K562 (cell line): ENCODE measurements around the gene RPP38. TPM values are rescaled to one million over a fixed set of nuclear protein-coding genes. Genes with fewer than 3 reads are reported as not detected.

ENCODE experiments used
- BACH1 ChIP-seq: fragments of 200-800 bp; sonication (Bioruptor generic); IDR thresholded peaks from 2 replicates; pipeline ENCODE4 v1.6.1; 2016; ENCODE audit warnings: missing genetic modification characterization, missing compliant biosample characterization
- ILK ChIP-seq: fragments of 450-650 bp; IDR thresholded peaks from 2 replicates; pipeline ENCODE4 v1.6.1; 2016; ENCODE audit warnings: missing genetic modification characterization, low read depth, mild to moderate bottlenecking, missing compliant biosample characterization, moderate library complexity, borderline replicate concordance
- KLF6 ChIP-seq: fragments of 250-450 bp; sonication (Bioruptor Pico); IDR thresholded peaks from 2 replicates; pipeline ENCODE4 v1.4.0; 2020; ENCODE audit warnings: mild to moderate bottlenecking, moderate library complexity, borderline replicate concordance
- NFYB ChIP-seq: IDR thresholded peaks from 2 replicates; pipeline ENCODE4 v1.6.1; 2011; ENCODE audit warnings: mild to moderate bottlenecking, moderate library complexity; ENCODE audit not compliant: insufficient read length; ENCODE audit errors: extremely low read depth
- NR3C1 ChIP-seq: sonication (generic); formaldehyde crosslinking; IDR thresholded peaks from 2 replicates; pipeline ENCODE4 v1.8.1; 2022; ENCODE audit warnings: missing genetic modification reagents
- PHB ChIP-seq: fragments of 250-450 bp; sonication (Bioruptor Pico); IDR thresholded peaks from 2 replicates; pipeline ENCODE4 v1.5.0; 2021
- RUNX1 ChIP-seq: sonication (generic); IDR thresholded peaks from 2 replicates; pipeline ENCODE4 v1.6.1; 2016; ENCODE audit warnings: antibody characterized with exemption, low read depth
- TBP ChIP-seq: optimal IDR thresholded peaks from 2 replicates; pipeline ENCODE3; 2011; ENCODE audit warnings: low read depth, low read length, improper control_type of control experiment
- TRIM24 ChIP-seq, 2 experiments: fragments of 450-650 bp; IDR thresholded peaks; 2 replicates each; pipeline ENCODE4 v1.6.1; 2016
- ZNF347 ChIP-seq: fragments of 450-650 bp; formaldehyde crosslinking; IDR thresholded peaks from 2 replicates; pipeline ENCODE4 v1.4.0; 2020; ENCODE audit warnings: low read depth, mild to moderate bottlenecking, moderate library complexity
- ZNF695 ChIP-seq: fragments of 450-650 bp; formaldehyde crosslinking; IDR thresholded peaks from 2 replicates; pipeline ENCODE4 v1.4.0; 2020; ENCODE audit warnings: mild to moderate bottlenecking, moderate library complexity
- polyA plus RNA-seq, 8 experiments: library from polyadenylated mRNA; depleted of rRNA in 4 of 8; stranded (reverse) in 5 of 8; unstranded in 3 of 8; fragments of >200 nt; fragmentation: Nextera tagmentation in 2 of 8; fragmentation: Illumina TruSeq in 1 of 8; extraction: Ambion mirVana in 2 of 8; extraction: Trizol in 1 of 8; gene quantifications; 2 replicates each; pipeline versions ENCODE4 v1.2.1 to v1.2.3, GENCODE V29; 2011 to 2014; ENCODE audit warnings: inconsistent platforms in 1 of 8, missing spikeins in 1 of 8
- total RNA-seq, 7 experiments: library from RNA; depleted of rRNA in 6 of 7; stranded (reverse); fragments of >200 nt in 6 of 7; fragmentation: Illumina TruSeq in 2 of 7; extraction: Trizol in 2 of 7; gene quantifications; 2 replicates each; pipeline versions ENCODE4 v1.2.1 to v1.2.3, GENCODE V29; 2011 to 2021; ENCODE audit warnings: low replicate concordance in 1 of 7
- TF ChIP-seq, protein P1 (sequence below): fragments of 200-600 bp; sonication (generic); IDR thresholded peaks from one replicate; pipeline ENCODE4 v1.6.1; 2012; ENCODE audit warnings: mild to moderate bottlenecking, low read depth, low read length, inconsistent platforms
- TF ChIP-seq, protein P2 (sequence below): fragments of 250-450 bp; sonication (Bioruptor Pico); IDR thresholded peaks from 2 replicates; pipeline ENCODE4 v1.8.0; 2021; ENCODE audit warnings: mild to moderate bottlenecking, moderate library complexity
- TF ChIP-seq, protein P3 (sequence below): fragments of 250-450 bp; sonication (Bioruptor Pico); IDR thresholded peaks from 2 replicates; pipeline ENCODE4 v1.8.0; 2022; ENCODE audit warnings: moderate library complexity, mild to moderate bottlenecking, inconsistent platforms
- TF ChIP-seq, protein P4 (sequence below), 2 experiments: fragments of 450-650 bp in 1 of 2; sonication (generic) in 1 of 2; formaldehyde crosslinking; conservative IDR thresholded peaks; 2 replicates each; pipeline versions ENCODE4 v1.4.0 to v1.8.1; 2020 to 2022; ENCODE audit warnings: mild to moderate bottlenecking in 1 of 2, missing genetic modification reagents in 1 of 2

The RPP38 gene
- total and polyA plus RNA-seq, 9 of the 15 experiments (the other 6 are each of a cell fraction or from before 2014, with no cell fraction given): 26.3 to 58.6 (median 33.8) TPM

DNA sequence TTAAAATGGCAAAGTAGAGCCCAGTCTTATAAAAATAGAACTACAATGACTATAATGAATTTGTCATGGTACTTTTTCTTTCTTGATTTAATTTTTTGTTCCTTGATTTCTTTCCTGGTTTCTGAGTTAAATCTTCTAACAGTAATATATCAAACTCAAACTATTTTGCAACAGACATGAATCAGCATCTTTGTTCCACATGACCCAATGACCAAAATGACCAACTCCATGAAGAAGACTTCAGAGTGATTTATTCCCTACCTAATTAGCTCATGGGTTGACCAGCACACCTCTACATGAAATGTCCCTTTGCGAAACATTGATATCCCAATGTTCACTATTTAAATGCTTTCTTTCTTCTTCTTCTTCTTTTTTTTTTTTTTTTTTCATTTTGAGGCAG lies 40.5 kb downstream of the RPP38 start (continued):
- TF ChIP-seq, protein P1, sequence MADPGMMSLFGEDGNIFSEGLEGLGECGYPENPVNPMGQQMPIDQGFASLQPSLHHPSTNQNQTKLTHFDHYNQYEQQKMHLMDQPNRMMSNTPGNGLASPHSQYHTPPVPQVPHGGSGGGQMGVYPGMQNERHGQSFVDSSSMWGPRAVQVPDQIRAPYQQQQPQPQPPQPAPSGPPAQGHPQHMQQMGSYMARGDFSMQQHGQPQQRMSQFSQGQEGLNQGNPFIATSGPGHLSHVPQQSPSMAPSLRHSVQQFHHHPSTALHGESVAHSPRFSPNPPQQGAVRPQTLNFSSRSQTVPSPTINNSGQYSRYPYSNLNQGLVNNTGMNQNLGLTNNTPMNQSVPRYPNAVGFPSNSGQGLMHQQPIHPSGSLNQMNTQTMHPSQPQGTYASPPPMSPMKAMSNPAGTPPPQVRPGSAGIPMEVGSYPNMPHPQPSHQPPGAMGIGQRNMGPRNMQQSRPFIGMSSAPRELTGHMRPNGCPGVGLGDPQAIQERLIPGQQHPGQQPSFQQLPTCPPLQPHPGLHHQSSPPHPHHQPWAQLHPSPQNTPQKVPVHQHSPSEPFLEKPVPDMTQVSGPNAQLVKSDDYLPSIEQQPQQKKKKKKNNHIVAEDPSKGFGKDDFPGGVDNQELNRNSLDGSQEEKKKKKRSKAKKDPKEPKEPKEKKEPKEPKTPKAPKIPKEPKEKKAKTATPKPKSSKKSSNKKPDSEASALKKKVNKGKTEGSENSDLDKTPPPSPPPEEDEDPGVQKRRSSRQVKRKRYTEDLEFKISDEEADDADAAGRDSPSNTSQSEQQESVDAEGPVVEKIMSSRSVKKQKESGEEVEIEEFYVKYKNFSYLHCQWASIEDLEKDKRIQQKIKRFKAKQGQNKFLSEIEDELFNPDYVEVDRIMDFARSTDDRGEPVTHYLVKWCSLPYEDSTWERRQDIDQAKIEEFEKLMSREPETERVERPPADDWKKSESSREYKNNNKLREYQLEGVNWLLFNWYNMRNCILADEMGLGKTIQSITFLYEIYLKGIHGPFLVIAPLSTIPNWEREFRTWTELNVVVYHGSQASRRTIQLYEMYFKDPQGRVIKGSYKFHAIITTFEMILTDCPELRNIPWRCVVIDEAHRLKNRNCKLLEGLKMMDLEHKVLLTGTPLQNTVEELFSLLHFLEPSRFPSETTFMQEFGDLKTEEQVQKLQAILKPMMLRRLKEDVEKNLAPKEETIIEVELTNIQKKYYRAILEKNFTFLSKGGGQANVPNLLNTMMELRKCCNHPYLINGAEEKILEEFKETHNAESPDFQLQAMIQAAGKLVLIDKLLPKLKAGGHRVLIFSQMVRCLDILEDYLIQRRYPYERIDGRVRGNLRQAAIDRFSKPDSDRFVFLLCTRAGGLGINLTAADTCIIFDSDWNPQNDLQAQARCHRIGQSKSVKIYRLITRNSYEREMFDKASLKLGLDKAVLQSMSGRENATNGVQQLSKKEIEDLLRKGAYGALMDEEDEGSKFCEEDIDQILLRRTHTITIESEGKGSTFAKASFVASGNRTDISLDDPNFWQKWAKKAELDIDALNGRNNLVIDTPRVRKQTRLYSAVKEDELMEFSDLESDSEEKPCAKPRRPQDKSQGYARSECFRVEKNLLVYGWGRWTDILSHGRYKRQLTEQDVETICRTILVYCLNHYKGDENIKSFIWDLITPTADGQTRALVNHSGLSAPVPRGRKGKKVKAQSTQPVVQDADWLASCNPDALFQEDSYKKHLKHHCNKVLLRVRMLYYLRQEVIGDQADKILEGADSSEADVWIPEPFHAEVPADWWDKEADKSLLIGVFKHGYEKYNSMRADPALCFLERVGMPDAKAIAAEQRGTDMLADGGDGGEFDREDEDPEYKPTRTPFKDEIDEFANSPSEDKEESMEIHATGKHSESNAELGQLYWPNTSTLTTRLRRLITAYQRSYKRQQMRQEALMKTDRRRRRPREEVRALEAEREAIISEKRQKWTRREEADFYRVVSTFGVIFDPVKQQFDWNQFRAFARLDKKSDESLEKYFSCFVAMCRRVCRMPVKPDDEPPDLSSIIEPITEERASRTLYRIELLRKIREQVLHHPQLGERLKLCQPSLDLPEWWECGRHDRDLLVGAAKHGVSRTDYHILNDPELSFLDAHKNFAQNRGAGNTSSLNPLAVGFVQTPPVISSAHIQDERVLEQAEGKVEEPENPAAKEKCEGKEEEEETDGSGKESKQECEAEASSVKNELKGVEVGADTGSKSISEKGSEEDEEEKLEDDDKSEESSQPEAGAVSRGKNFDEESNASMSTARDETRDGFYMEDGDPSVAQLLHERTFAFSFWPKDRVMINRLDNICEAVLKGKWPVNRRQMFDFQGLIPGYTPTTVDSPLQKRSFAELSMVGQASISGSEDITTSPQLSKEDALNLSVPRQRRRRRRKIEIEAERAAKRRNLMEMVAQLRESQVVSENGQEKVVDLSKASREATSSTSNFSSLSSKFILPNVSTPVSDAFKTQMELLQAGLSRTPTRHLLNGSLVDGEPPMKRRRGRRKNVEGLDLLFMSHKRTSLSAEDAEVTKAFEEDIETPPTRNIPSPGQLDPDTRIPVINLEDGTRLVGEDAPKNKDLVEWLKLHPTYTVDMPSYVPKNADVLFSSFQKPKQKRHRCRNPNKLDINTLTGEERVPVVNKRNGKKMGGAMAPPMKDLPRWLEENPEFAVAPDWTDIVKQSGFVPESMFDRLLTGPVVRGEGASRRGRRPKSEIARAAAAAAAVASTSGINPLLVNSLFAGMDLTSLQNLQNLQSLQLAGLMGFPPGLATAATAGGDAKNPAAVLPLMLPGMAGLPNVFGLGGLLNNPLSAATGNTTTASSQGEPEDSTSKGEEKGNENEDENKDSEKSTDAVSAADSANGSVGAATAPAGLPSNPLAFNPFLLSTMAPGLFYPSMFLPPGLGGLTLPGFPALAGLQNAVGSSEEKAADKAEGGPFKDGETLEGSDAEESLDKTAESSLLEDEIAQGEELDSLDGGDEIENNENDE: no peak
- TF ChIP-seq TRIM24 (IDR thresholded peaks at IDR 0.05) (peak in 1 of 2 experiments; percentile 22; a peak in 1 of 4 replicates), BACH1 (tag) (peak; percentile 76; the same call in 1 of the 2 replicates), RUNX1 (no peak), KLF6 (CRISPR knock-in tag) (no peak), NR3C1 (CRISPR knock-in tag) (no peak), ZNF347 (no peak), ILK (tag) (no peak), ZNF695 (CRISPR knock-in tag) (no peak), NFYB (no peak), PHB (no peak), TBP (no peak)
- TF ChIP-seq, protein P2, sequence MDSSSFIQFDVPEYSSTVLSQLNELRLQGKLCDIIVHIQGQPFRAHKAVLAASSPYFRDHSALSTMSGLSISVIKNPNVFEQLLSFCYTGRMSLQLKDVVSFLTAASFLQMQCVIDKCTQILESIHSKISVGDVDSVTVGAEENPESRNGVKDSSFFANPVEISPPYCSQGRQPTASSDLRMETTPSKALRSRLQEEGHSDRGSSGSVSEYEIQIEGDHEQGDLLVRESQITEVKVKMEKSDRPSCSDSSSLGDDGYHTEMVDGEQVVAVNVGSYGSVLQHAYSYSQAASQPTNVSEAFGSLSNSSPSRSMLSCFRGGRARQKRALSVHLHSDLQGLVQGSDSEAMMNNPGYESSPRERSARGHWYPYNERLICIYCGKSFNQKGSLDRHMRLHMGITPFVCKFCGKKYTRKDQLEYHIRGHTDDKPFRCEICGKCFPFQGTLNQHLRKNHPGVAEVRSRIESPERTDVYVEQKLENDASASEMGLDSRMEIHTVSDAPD: no peak
- TF ChIP-seq, protein P3, sequence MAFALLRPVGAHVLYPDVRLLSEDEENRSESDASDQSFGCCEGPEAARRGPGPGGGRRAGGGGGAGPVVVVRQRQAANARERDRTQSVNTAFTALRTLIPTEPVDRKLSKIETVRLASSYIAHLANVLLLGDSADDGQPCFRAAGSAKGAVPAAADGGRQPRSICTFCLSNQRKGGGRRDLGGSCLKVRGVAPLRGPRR: no peak
- TF ChIP-seq, protein P4, sequence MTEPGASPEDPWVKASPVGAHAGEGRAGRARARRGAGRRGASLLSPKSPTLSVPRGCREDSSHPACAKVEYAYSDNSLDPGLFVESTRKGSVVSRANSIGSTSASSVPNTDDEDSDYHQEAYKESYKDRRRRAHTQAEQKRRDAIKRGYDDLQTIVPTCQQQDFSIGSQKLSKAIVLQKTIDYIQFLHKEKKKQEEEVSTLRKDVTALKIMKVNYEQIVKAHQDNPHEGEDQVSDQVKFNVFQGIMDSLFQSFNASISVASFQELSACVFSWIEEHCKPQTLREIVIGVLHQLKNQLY (CRISPR knock-in tag; conservative IDR thresholded peaks at IDR 0.05): no peak
